PC-9 (cell line): Measurements from ENCODE around the gene DHX16. TPM values are rescaled to one million over a fixed set of nuclear protein-coding genes. Genes with fewer than 3 reads are reported as not detected.

Source experiments
- BruUV-seq: library from RNA; stranded (reverse); fragments of 400-500 nt; replicated peaks from 2 replicates; lab custom pipeline; 2021; lab: Mats Ljungman, UMichigan
- CTCF ChIA-PET: fragments of 300-600 bp; sonication (Branson Sonifier 250); formaldehyde crosslinking; loops from one replicate; lab custom pipeline; 2022; ENCODE audit warnings: antibody characterized with exemption; lab: Charles Lee
- POLR2A ChIA-PET: fragments of 300-600 bp; sonication (Branson Sonifier 250); formaldehyde crosslinking; loops from one replicate; lab custom pipeline; 2022; ENCODE audit warnings: antibody characterized with exemption; ENCODE audit not compliant: unreplicated experiment; lab: Charles Lee
- DNase-seq, 2 experiments: peaks; one replicate each; pipeline versions ENCODE4 v3.0.0 to v3.0.0-alpha.2; 2015 to 2022; ENCODE audit warnings: mixed read lengths in 1 of 2
- H2AFZ ChIP-seq: fragments of 200-600 bp; sonication (generic); 2 replicates; pipeline ENCODE4 v1.8.1; 2017; ENCODE audit warnings: antibody characterized with exemption
- H3F3A ChIP-seq: fragments of 200-600 bp; sonication (generic); 2 replicates; pipeline ENCODE4 v1.8.1; 2017; ENCODE audit warnings: antibody characterized with exemption, mild to moderate bottlenecking, low read depth; ENCODE audit not compliant: insufficient read depth
- H3K27ac ChIP-seq: fragments of 200-600 bp; sonication (generic); 2 replicates; pipeline ENCODE4 v1.6.1; 2016; ENCODE audit warnings: mixed run types
- H3K27me3 ChIP-seq: fragments of 200-600 bp; sonication (generic); 2 replicates; pipeline ENCODE4 v1.6.1; 2016; ENCODE audit warnings: low read depth, mixed run types; ENCODE audit not compliant: insufficient read depth
- H3K36me3 ChIP-seq: fragments of 200-600 bp; sonication (generic); 2 replicates; pipeline ENCODE4 v1.6.1; 2016; ENCODE audit warnings: low read depth, mixed run types
- H3K4me1 ChIP-seq: fragments of 200-600 bp; sonication (generic); replicated peaks from 2 replicates; pipeline ENCODE4 v1.6.1; 2016; ENCODE audit warnings: mixed run types; ENCODE audit not compliant: insufficient read depth
- H3K4me2 ChIP-seq: fragments of 200-600 bp; sonication (generic); 2 replicates; pipeline ENCODE4 v1.6.1; 2017; ENCODE audit warnings: mixed run types
- H3K4me3 ChIP-seq: fragments of 200-600 bp; sonication (generic); 2 replicates; pipeline ENCODE4 v1.6.1; 2016; ENCODE audit warnings: mixed run types
- H3K79me2 ChIP-seq: fragments of 200-600 bp; sonication (generic); 2 replicates; pipeline ENCODE4 v1.6.1; 2017; ENCODE audit warnings: low read depth, mixed run types
- H3K9me2 ChIP-seq: fragments of 200-600 bp; sonication (generic); 2 replicates; pipeline ENCODE4 v1.8.1; 2017; ENCODE audit warnings: mild to moderate bottlenecking; ENCODE audit not compliant: insufficient read depth
- H3K9me3 ChIP-seq: fragments of 200-600 bp; sonication (generic); 2 replicates; pipeline ENCODE4 v1.8.1; 2016; ENCODE audit warnings: low read depth; ENCODE audit not compliant: insufficient read depth
- H4K20me1 ChIP-seq: fragments of 200-600 bp; sonication (generic); 2 replicates; pipeline ENCODE4 v1.8.1; 2017; ENCODE audit not compliant: insufficient read depth
- EZH2 ChIP-seq: fragments of 200-600 bp; sonication (generic); IDR thresholded peaks from 2 replicates; pipeline ENCODE4 v1.8.0; 2017; ENCODE audit warnings: antibody characterized with exemption, low read depth
- intact Hi-C: fragments of 100-400 bp; cut with micrococcal nuclease; formaldehyde crosslinking; loops from one replicate; pipeline ENCODE4 v1.10.0; 2022; ENCODE audit not compliant: unreplicated experiment
- total RNA-seq: library from RNA; stranded (reverse); gene quantifications from 2 replicates; pipeline ENCODE4 v1.2.3, GENCODE V29; 2021
- TF ChIP-seq, protein P1 (sequence below): fragments of 200-600 bp; sonication (generic); conservative IDR thresholded peaks from 2 replicates; pipeline ENCODE4 v1.6.1; 2017; ENCODE audit warnings: mixed run types, antibody characterized with exemption, mild to moderate bottlenecking, moderate library complexity

Gene DHX16
- total RNA-seq, 1 experiment from 2014 or later = 43.5 TPM

DNA sequence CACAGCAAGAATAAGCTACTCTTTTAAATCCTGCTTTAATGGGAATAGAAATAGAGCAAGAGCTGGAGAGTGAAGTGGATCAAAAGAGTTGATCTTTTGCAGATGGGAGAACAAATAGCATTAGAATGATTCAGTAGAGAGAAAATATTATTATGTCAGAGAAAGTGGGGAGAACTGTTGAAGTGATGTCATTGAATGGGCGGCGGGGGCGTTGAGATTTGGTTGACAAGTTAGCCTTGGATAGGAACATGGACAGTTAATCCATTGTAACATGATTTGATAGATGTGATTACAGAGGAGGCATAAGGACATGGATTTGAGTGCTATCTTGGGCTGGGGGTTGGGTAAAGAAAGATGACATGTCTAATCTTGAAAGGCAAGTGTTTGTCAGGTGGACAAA lies 37.0 kb downstream of the DHX16 start:
- ChIA-PET CTCF (no interaction called here), POLR2A (interaction anchor here (0.7 kb wide), 1 partner anchor 350 kb away, joined by 35 read pairs; no protein-coding TSS in a partner anchor)
- Histone ChIP-seq H3K36me3 (peaks cover 4% of the 10 kb centered on the region; the same call in 1 of the 2 replicates), H3K4me3 (no peak overlapping the region), H3K27ac (no peak overlapping the region), H3K9me2 (no peaks in the 10 kb centered on the region), H3K4me1 (no peaks in the 10 kb centered on the region), H2AFZ (no peak overlapping the region), H3K79me2 (no peaks in the 10 kb centered on the region), H4K20me1 (no peaks in the 10 kb centered on the region), H3F3A (peaks cover 6% of the 10 kb centered on the region), H3K27me3 (no peaks in the 10 kb centered on the region), H3K9me3 (no peaks in the 10 kb centered on the region), H3K4me2 (no peak overlapping the region)
- no peak for TF ChIP-seq EZH2
- TF ChIP-seq, protein P1, sequence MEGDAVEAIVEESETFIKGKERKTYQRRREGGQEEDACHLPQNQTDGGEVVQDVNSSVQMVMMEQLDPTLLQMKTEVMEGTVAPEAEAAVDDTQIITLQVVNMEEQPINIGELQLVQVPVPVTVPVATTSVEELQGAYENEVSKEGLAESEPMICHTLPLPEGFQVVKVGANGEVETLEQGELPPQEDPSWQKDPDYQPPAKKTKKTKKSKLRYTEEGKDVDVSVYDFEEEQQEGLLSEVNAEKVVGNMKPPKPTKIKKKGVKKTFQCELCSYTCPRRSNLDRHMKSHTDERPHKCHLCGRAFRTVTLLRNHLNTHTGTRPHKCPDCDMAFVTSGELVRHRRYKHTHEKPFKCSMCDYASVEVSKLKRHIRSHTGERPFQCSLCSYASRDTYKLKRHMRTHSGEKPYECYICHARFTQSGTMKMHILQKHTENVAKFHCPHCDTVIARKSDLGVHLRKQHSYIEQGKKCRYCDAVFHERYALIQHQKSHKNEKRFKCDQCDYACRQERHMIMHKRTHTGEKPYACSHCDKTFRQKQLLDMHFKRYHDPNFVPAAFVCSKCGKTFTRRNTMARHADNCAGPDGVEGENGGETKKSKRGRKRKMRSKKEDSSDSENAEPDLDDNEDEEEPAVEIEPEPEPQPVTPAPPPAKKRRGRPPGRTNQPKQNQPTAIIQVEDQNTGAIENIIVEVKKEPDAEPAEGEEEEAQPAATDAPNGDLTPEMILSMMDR = no peak
- intact Hi-C loops = no loop called here
- no TSS peak for BruUV-seq
- DNase-seq = no peak

DNA sequence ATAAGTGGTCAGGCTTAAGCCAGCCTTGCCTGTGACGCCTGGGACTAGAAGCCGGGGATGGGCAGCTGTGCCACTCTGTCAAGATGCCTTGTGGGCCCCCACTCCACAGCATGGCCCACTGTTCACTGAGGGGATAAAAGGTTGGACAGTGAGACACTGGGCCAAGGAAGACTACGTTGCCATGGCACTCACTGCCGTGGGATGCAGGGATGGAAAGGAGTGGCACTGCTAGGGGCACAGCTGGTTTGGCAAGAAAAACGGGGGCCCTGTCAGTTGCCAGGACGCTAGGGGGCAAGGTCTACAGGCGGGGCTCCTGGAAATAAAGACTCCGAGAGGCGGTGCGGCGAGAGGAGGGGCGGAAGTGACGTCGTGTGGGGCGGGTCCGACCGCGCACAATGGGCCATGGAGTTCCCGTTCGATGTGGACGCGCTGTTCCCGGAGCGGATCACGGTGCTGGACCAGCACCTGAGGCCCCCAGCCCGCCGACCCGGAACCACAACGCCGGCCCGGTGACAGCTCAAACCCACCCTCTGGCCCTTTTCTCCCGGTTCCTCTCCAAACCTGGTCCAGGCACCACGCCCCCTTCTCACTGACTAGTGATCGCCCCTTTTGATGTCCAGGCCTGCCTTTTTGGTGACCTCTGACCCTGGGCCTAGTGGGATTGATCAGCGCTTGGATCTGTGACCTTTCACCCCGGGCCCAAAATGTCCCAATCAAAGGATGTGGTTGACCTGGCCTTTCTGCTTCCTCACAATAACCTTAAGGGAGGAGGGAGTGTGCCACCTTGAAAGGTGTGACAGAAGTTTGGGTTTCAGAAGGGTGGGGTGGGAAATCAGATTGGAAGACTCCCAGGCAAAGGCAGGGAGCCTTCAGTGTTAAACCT lies 46.1 kb downstream of the DHX16 start, which contains the start of gene ATAT1:
ATAT1 (plus strand) TSS at position 391 of the 883 bp plus-strand sequence.
- Histone ChIP-seq H3K9me2 (no peaks in the 10 kb centered on the region), H3K4me3 (peak within 1 kb of the TSS; percentile 86), H3K27me3 (no peaks in the 10 kb centered on the region), H3K79me2 (no peaks in the 10 kb centered on the region), H3K9me3 (no peaks in the 10 kb centered on the region), H3K4me2 (peak within 1 kb of the TSS; percentile 79), H2AFZ (peak within 1 kb of the TSS; percentile 86), H3F3A (peaks cover 39% of the 10 kb centered on the region), H3K4me1 (no peaks in the 10 kb centered on the region; the same call in 1 of the 2 replicates), H3K27ac (peak within 1 kb of the TSS; percentile 66), H3K36me3 (peaks cover 18% of the 10 kb centered on the region), H4K20me1 (peaks cover 5% of the 10 kb centered on the region)
- TSS peak; percentile 47 for BruUV-seq
- POLR2A ChIA-PET = no interaction called here
- TF ChIP-seq, protein P1 = no peak; the same call in 1 of the 2 replicates
- intact Hi-C loops = loop anchor here (1.0 kb wide), 1 partner anchor 96 kb away; no protein-coding TSS in a partner anchor
- CTCF ChIA-PET = interaction anchor here (0.6 kb wide), 1 partner anchor 153 kb away, joined by 3 read pairs; no protein-coding TSS in a partner anchor
- DNase-seq = peak; percentile 75 to 90

DNA sequence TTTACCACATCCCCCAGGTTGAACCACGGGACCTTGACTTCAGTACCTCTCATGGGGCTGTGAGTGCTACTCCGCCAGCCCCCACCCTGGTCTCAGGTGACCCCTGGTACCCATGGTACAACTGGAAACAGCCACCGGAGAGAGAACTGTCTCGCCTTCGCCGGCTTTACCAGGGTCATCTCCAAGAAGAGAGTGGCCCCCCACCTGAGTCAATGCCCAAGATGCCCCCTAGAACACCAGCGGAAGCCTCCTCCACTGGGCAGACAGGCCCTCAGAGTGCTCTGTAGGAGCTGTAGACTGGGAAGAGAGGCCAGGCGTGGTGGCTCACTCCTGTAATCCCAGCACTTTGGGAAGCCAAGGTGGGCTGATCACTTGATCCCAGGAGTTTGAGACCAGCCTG lies 47.3 kb downstream of the DHX16 start:
- no TSS peak for BruUV-seq
- ChIA-PET POLR2A (interaction anchor here (0.6 to 0.7 kb wide), 2 partner anchors 29 to 522 kb away, joined by 9 to 15 read pairs; no protein-coding TSS in a partner anchor), CTCF (interaction anchor here (0.6 kb wide), 1 partner anchor 89 kb away, joined by 3 read pairs; no protein-coding TSS in a partner anchor)
- no peaks in the 10 kb centered on the region for H3K9me3 ChIP-seq
- H3K27ac ChIP-seq = no peak overlapping the region
- H3K27me3 ChIP-seq = no peaks in the 10 kb centered on the region
- no peak overlapping the region for H3K4me3 ChIP-seq
- peaks cover 51% of the 10 kb centered on the region for H3F3A ChIP-seq
- H3K4me1 ChIP-seq = no peaks in the 10 kb centered on the region; the same call in 1 of the 2 replicates
- no peak overlapping the region for H3K4me2 ChIP-seq
- H2AFZ ChIP-seq = no peak overlapping the region
- TF ChIP-seq, protein P1 = no peak
- TF ChIP-seq EZH2 = no peak
- H3K9me2 ChIP-seq = no peaks in the 10 kb centered on the region
- peaks cover 22% of the 10 kb centered on the region for H3K36me3 ChIP-seq
- intact Hi-C loops = no loop called here
- peaks cover 5% of the 10 kb centered on the region for H4K20me1 ChIP-seq
- DNase-seq = no peak
- H3K79me2 ChIP-seq = no peaks in the 10 kb centered on the region
